Measurements from ENCODE around the gene AGFG2. TPM values are rescaled to one million over a fixed set of nuclear protein-coding genes. Genes with fewer than 3 reads are reported as not detected.

The AGFG2 gene
- total and polyA plus RNA-seq, 2 of the 13 experiments (the other 11 are each of a cell fraction or from before 2014, with no cell fraction given): 125 to 132 TPM

DNA sequence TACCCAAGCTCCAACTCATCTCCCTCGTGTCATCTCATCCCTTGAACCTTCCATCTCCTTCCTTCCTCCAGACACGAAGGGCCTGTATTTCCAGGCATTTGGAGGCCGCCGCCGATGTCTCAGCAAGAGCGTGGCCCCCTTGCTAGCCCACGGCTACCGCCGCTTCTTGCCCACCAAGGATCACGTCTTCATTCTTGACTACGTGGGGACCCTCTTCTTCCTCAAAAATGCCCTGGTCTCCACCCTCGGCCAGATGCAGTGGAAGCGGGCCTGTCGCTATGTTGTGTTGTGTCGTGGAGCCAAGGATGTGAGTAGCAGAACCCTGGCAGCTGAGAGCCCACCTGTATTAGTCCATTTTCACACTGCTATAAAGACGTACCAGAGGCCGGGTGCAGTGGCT is 52.6 kb downstream of the AGFG2 start (continued):
- TF ChIP-seq TARDBP (CRISPR knock-in tag; IDR thresholded peaks at IDR 0.05): no peak
- TF ChIP-seq, protein P1, sequence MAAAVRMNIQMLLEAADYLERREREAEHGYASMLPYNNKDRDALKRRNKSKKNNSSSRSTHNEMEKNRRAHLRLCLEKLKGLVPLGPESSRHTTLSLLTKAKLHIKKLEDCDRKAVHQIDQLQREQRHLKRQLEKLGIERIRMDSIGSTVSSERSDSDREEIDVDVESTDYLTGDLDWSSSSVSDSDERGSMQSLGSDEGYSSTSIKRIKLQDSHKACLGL (CRISPR knock-in tag; IDR thresholded peaks at IDR 0.05): no peak
- TF ChIP-seq, protein P2, sequence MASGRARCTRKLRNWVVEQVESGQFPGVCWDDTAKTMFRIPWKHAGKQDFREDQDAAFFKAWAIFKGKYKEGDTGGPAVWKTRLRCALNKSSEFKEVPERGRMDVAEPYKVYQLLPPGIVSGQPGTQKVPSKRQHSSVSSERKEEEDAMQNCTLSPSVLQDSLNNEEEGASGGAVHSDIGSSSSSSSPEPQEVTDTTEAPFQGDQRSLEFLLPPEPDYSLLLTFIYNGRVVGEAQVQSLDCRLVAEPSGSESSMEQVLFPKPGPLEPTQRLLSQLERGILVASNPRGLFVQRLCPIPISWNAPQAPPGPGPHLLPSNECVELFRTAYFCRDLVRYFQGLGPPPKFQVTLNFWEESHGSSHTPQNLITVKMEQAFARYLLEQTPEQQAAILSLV (CRISPR knock-in tag; IDR thresholded peaks at IDR 0.05; ENCODE audit: borderline replicate concordance): no peak
- no peak for TF ChIP-seq ZNF891 (CRISPR knock-in tag; IDR thresholded peaks at IDR 0.05)
- TF ChIP-seq ATRX (CRISPR knock-in tag; IDR thresholded peaks at IDR 0.05; ENCODE audit: borderline replicate concordance): no peak
- TF ChIP-seq, protein P3, sequence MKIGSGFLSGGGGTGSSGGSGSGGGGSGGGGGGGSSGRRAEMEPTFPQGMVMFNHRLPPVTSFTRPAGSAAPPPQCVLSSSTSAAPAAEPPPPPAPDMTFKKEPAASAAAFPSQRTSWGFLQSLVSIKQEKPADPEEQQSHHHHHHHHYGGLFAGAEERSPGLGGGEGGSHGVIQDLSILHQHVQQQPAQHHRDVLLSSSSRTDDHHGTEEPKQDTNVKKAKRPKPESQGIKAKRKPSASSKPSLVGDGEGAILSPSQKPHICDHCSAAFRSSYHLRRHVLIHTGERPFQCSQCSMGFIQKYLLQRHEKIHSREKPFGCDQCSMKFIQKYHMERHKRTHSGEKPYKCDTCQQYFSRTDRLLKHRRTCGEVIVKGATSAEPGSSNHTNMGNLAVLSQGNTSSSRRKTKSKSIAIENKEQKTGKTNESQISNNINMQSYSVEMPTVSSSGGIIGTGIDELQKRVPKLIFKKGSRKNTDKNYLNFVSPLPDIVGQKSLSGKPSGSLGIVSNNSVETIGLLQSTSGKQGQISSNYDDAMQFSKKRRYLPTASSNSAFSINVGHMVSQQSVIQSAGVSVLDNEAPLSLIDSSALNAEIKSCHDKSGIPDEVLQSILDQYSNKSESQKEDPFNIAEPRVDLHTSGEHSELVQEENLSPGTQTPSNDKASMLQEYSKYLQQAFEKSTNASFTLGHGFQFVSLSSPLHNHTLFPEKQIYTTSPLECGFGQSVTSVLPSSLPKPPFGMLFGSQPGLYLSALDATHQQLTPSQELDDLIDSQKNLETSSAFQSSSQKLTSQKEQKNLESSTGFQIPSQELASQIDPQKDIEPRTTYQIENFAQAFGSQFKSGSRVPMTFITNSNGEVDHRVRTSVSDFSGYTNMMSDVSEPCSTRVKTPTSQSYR (CRISPR knock-in tag; IDR thresholded peaks at IDR 0.05; ENCODE audit: borderline replicate concordance): no peak
- TF ChIP-seq SP2 (CRISPR knock-in tag; IDR thresholded peaks at IDR 0.05): no peak

DNA sequence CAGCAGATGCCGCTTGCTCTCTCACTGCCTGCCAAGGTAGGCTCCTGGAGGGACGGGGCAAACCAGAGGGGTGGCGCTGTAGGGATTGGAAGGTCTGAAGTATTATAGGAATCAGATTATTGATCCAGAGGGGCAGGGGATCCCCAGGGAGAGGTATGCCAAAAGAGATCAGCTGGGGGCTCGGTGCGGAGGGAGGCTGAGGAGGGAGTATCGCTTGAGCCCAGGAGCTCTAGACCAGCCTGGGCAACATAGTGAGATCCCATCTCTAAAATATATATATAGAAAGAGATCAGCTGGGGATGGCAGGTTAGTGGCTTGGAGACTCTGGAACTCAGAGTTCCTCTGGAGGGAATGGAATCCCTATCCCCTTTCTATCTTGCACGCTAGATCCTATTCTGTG is 56.2 kb downstream of the AGFG2 start:
- Histone ChIP-seq H3K4me1 (ENCODE audit: insufficient read depth, low read length) (peaks cover 23% of the 10 kb centered on the region), H3K4me3 (replicated peaks in 1 of 3; ENCODE audit: insufficient read depth in 1 of 3, low read depth in 2 of 3, low read length in 3 of 3) (no peak overlapping the region), H2AFZ (ENCODE audit: low read length) (no peak overlapping the region), H3K27ac (ENCODE audit: extremely low read length, insufficient read depth, low read length) (no peak overlapping the region), H3K4me2 (ENCODE audit: low read depth, low read length) (no peak overlapping the region), H3K9me3 (ENCODE audit: low read length) (no peaks in the 10 kb centered on the region), H4K20me1 (ENCODE audit: insufficient read depth, low read length) (no peaks in the 10 kb centered on the region), H3K9ac (ENCODE audit: insufficient read depth, low read depth, low read length) (no peak overlapping the region), H3K79me2 (ENCODE audit: insufficient read depth, low read length) (no peaks in the 10 kb centered on the region), H3K27me3 (ENCODE audit: control insufficient read depth in 1 of 2, insufficient read depth in 2 of 2, low read length in 2 of 2) (peaks cover 2 to 17% of the 10 kb centered on the region in 2 experiments; a peak in 3 of 5 replicates), H3K36me3 (replicated peaks in 1 of 2; ENCODE audit: control insufficient read depth in 1 of 2, insufficient read depth in 2 of 2, low read length in 2 of 2) (no peaks in the 10 kb centered on the region)
- ATAC-seq (no peak), FAIRE-seq (no peak), DNase-seq (ENCODE audit: low spot score) (no peak)
- no TSS peak for BruUV-seq (replicated peaks)
- in situ Hi-C loops (cut with HindIII; ENCODE audit: extremely low pct_ligation_motif_present, low pct_unique_long_range_greater_than_20kb): no loop called here
- CTCF ChIA-PET (ENCODE audit: low intra/inter-chr PET ratio, low total read pairs): no interaction called here
- intact Hi-C loops (cut with micrococcal nuclease; ENCODE audit: unreplicated experiment): no loop called here
- POLR2A ChIA-PET: interaction anchor here (1.6 kb wide), 1 partner anchor 9 kb away, joined by 8 read pairs; the partner anchor contains the start of genes FBXO24 and LRCH4
- 69% methylated on average over 7 of the region's 7 CpGs for WGBS (ENCODE audit: low lambda C conversion rate)
- no peak for TF ChIP-seq ZNF235 (CRISPR knock-in tag; IDR thresholded peaks at IDR 0.05; ENCODE audit: borderline replicate concordance)
- TF ChIP-seq ZNF780A (CRISPR knock-in tag; IDR thresholded peaks at IDR 0.05): no peak
- no peak for TF ChIP-seq ZNF550 (CRISPR knock-in tag; IDR thresholded peaks at IDR 0.05; ENCODE audit: borderline replicate concordance)
- TF ChIP-seq, protein P4, sequence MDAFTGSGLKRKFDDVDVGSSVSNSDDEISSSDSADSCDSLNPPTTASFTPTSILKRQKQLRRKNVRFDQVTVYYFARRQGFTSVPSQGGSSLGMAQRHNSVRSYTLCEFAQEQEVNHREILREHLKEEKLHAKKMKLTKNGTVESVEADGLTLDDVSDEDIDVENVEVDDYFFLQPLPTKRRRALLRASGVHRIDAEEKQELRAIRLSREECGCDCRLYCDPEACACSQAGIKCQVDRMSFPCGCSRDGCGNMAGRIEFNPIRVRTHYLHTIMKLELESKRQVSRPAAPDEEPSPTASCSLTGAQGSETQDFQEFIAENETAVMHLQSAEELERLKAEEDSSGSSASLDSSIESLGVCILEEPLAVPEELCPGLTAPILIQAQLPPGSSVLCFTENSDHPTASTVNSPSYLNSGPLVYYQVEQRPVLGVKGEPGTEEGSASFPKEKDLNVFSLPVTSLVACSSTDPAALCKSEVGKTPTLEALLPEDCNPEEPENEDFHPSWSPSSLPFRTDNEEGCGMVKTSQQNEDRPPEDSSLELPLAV (CRISPR knock-in tag; conservative IDR thresholded peaks at IDR 0.05; ENCODE audit: low read depth): no peak
- TF ChIP-seq, protein P5, sequence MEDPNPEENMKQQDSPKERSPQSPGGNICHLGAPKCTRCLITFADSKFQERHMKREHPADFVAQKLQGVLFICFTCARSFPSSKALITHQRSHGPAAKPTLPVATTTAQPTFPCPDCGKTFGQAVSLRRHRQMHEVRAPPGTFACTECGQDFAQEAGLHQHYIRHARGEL (CRISPR knock-in tag; IDR thresholded peaks at IDR 0.05): no peak
- no peak for TF ChIP-seq NFIC (IDR thresholded peaks at IDR 0.05; ENCODE audit: low read length)
- no peak for TF ChIP-seq ZEB1 (IDR thresholded peaks at IDR 0.05; ENCODE audit: insufficient replicate concordance, low read depth)
- no peak for TF ChIP-seq ZNF773 (CRISPR knock-in tag; IDR thresholded peaks at IDR 0.05; ENCODE audit: borderline replicate concordance)
- TF ChIP-seq SMC3 (IDR thresholded peaks at IDR 0.05; ENCODE audit: low read length): no peak
- no peak for TF ChIP-seq TP53 (CRISPR knock-in tag; conservative IDR thresholded peaks at IDR 0.05)
